Parathyroid adenoma (tissue), 2 donors: ENCODE measurements around the gene FNDC5.

ENCODE experiments used
- H2AFZ ChIP-seq: fragments of 300-600 bp; sonication (generic); one replicate; pipeline ENCODE4 v1.7.0; 2017; ENCODE audit warnings: antibody characterized with exemption, mild to moderate bottlenecking
- H3K27ac ChIP-seq: fragments of 300-600 bp; sonication (generic); one replicate; pipeline ENCODE4 v1.7.0; 2017
- H3K27me3 ChIP-seq: fragments of 300-600 bp; sonication (generic); one replicate; pipeline ENCODE4 v1.7.0; 2017; ENCODE audit warnings: low read length; ENCODE audit not compliant: control insufficient read depth, insufficient read depth
- H3K36me3 ChIP-seq: fragments of 300-600 bp; sonication (generic); one replicate; pipeline ENCODE4 v1.7.0; 2017; ENCODE audit warnings: low read length; ENCODE audit not compliant: control insufficient read depth, insufficient read depth
- H3K4me1 ChIP-seq: fragments of 300-600 bp; sonication (generic); one replicate; pipeline ENCODE4 v1.7.0; 2017; ENCODE audit warnings: control low read depth
- H3K4me2 ChIP-seq: fragments of 300-600 bp; sonication (generic); one replicate; pipeline ENCODE4 v1.7.0; 2017; ENCODE audit warnings: low read length
- H3K4me3 ChIP-seq: fragments of 300-600 bp; sonication (generic); one replicate; pipeline ENCODE4 v1.7.0; 2017; ENCODE audit warnings: low read depth, low read length
- H3K79me2 ChIP-seq: fragments of 300-600 bp; sonication (generic); one replicate; pipeline ENCODE4 v1.7.0; 2017; ENCODE audit warnings: control low read depth
- H3K9ac ChIP-seq: fragments of 300-600 bp; sonication (generic); one replicate; pipeline ENCODE4 v1.7.0; 2017; ENCODE audit warnings: mild to moderate bottlenecking
- H3K9me3 ChIP-seq: fragments of 300-600 bp; sonication (generic); one replicate; pipeline ENCODE4 v1.7.0; 2017; ENCODE audit warnings: low read length; ENCODE audit not compliant: control insufficient read depth
- CTCF ChIP-seq: fragments of 300-600 bp; sonication (generic); IDR thresholded peaks from one replicate; pipeline ENCODE4 v1.7.0; 2017; ENCODE audit warnings: antibody characterized with exemption, mild to moderate bottlenecking
- donor health status: primary hyperparathyroidism.

FNDC5 gene

GRCh38 chr1:32865639-32866405 lies 4.9 kb downstream of the FNDC5 start:
- Histone ChIP-seq H2AFZ (no peak overlapping the region), H3K79me2 (no peaks in the 10 kb centered on the region), H3K4me3 (no peak overlapping the region), H3K4me2 (no peak overlapping the region), H3K27ac (no peak overlapping the region), H3K9ac (no peak overlapping the region), H3K27me3 (no peaks in the 10 kb centered on the region), H3K4me1 (peaks cover 5% of the 10 kb centered on the region), H3K9me3 (no peaks in the 10 kb centered on the region), H3K36me3 (no peaks in the 10 kb centered on the region)
- TF ChIP-seq CTCF, result no peak

DNA sequence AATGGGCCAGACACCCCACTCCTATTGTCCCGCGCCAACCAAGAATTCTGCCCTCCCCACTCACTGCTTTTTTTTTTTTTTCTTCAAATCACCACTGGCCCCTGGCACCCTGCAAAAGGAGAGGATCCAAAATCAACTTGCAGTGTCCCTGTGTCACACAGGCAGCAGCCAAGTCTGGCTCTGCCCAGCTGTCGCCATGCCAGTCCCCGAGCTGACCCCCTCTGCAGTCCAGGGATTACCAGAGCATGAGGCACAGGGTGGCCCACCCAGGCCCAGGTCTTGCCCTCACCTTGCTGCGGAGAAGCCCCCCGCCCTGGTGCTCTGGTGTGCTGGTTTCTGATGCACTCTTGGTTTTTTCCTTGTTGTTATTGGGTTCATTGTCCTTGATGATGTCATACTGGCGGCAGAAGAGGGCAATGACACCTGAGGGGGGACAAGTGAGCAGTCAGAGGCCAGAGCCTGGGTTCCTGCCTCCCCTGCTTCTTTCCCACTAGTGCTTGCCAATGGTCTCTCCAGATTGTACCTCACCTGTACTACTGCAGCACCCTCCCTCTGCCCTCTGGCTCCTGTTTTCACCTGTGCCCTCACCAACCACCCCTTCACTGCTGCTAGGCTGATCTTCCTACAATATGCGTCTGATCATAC lies 6.2 kb downstream of the FNDC5 start:
- H3K4me1 ChIP-seq, result peaks cover 5% of the 10 kb centered on the region
- no peak overlapping the region for H3K4me2 ChIP-seq
- no peaks in the 10 kb centered on the region for H3K36me3 ChIP-seq
- no peak overlapping the region for H3K4me3 ChIP-seq
- H3K27ac ChIP-seq, result no peak overlapping the region
- TF ChIP-seq CTCF, result no peak
- no peaks in the 10 kb centered on the region for H3K9me3 ChIP-seq
- no peaks in the 10 kb centered on the region for H3K79me2 ChIP-seq
- no peaks in the 10 kb centered on the region for H3K27me3 ChIP-seq
- no peak overlapping the region for H3K9ac ChIP-seq
- H2AFZ ChIP-seq, result no peak overlapping the region

DNA sequence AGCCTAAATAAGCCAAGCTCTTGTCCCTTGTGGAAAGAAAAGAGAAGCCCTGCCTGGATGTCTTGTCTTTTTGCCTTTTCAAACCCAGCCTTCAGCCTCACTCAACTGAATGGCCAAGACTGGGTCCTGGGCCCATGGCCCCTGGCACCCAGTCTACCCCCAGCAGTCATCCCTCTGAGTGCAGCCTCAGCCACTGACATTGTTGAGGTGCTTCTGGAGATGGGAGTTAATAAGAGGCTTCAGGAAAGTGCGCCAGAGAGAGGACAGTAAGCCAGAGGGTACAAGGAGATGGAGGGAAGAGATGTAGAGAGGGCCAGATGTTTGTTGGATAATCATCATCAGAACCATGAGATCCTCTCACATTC lies 6.8 kb downstream of the FNDC5 start:
- TF ChIP-seq CTCF, result no peak
- Histone ChIP-seq H3K36me3 (no peaks in the 10 kb centered on the region), H3K9me3 (no peaks in the 10 kb centered on the region), H3K27ac (no peak overlapping the region), H3K9ac (no peak overlapping the region), H3K4me2 (no peak overlapping the region), H2AFZ (no peak overlapping the region), H3K27me3 (no peaks in the 10 kb centered on the region), H3K79me2 (no peaks in the 10 kb centered on the region), H3K4me1 (peaks cover 5% of the 10 kb centered on the region), H3K4me3 (no peak overlapping the region)

- Histone ChIP-seq H3K27ac (no peak overlapping the region), H3K27me3 (no peaks in the 10 kb centered on the region), H3K79me2 (no peaks in the 10 kb centered on the region), H3K4me1 (peaks cover 5% of the 10 kb centered on the region), H3K9me3 (no peaks in the 10 kb centered on the region), H3K4me2 (no peak overlapping the region), H3K36me3 (no peaks in the 10 kb centered on the region), H3K4me3 (no peak overlapping the region), H2AFZ (no peak overlapping the region), H3K9ac (no peak overlapping the region)
- TF ChIP-seq CTCF, result no peak
Observed at GRCh38 chr1:32863218-32863880, 7.4 kb downstream of the FNDC5 start.
